NOMO-1 treated with DMSO at 0.1 percent for 48 hours (cell line): ENCODE measurements around the gene TSPAN18.

Experiments
- DNase-seq: peaks from one replicate; lab custom pipeline; 2025; ENCODE audit not compliant: unreplicated experiment; lab: John Stamatoyannopoulos, UW

The TSPAN18 gene

DNA sequence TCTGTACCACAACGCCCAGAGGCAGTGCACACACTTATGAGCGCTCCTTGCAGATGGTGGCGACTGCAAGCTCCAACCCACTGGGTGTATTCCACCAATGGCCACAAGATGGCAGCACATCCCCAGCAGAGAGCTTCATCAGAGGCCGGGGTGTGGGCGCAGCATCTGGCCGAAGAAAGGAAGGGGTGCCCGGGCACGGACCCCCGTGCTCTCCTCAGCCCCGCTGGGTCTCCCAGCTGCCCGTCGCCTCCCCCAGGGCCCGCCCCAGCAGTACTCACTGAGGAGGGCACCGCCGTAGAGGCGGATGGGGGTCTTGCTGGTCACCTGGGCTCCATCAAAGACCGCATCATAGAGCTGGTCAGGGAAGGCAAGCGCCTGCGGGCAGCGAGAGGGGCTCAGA is 209.8 kb downstream of the TSPAN18 start:
- peak; percentile 51 for DNase-seq

DNA sequence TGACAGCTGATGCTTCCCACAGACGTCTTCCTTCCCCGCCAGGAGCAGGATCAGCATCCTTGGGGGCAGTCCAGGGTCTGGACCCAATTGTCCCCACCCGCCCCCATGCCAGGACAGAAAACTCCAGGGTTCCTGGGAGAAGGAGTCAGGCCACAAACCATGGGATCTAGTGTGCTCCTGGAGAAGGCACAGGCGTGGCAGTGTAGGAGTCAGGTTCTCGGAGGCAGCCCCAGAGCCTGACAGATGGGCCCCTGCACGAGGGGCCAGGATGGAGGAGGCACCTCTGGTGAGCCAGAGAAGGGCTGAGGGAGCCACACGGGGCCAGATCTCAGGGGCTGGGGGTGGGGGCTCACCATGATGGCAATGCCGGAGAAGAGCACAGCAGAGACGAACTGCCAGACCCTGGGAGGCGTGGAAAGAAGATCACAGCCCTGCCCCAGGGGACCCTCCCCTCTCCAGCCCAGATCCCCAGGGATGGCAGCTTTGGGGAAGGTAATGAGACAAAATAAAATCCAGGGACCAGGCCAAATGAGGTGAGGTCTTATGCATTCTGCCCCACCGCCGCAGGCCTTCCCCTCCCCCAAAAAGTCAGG is 210.3 kb downstream of the TSPAN18 start:
- no peak for DNase-seq

DNA sequence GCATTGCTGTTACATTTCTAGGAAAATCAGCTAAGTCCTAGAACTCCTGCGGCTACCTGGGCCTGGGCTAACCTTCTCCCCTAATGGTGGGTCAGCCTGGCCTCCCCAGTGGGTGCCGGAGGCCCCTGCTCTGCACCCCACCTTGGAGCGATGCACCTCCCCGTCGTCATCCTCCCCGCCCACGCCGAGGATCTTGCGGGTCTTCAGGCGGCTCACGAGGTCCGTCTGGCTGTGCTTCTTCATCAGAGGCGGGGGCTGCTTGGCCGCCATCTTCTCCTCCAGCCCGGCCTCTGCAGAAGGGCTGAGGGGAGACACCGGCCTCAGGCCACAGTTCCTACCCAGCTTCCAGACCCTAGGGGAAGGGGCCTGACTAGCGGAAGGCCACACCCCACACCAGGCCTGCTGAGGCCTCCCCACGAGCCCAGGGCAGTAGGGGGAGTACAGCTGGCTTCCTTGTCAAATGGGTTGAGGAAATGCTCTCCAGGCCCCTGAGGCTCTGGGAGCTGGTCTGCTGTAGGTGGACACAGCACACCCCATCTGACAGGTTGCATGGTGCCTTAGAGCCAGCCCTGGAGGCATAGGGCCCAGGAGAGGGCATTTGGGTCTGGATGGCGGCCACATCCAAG is 211.4 kb downstream of the TSPAN18 start:
- no peak for DNase-seq

DNA sequence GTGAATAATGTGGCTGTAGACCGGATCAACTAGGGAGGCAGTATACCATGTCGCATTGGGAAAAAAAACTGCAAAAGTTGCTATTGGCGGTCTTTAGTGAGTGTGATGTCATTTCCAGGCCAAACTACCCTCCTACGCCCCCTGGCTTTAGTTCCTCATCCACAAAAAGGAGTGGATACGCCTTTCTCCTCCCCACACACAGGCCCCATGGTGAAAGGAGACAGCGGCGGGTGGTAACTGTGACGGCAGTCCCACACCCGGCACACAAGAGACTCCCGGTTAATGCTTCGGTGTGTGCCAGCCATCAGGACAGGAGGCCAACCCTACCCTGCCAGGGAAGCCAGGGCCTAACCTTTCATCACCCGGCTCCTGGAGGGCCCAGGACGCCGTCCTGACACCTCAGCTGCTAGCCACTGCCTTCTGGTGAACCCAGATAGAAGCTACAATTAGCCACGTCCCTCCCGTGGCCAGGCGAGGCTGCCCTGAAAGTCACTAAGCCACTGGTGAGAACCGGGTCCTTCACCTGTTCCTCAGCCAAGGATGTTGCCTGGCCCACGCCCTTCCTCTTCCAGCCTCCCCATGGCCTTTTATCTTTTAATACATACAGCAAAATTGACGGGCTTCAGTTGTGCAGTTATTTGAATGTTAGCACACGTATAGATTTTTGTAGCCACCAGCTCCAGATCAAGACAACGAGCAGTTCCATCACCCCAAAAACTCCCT is 213.1 kb downstream of the TSPAN18 start:
- DNase-seq = peak; percentile 29

DNA sequence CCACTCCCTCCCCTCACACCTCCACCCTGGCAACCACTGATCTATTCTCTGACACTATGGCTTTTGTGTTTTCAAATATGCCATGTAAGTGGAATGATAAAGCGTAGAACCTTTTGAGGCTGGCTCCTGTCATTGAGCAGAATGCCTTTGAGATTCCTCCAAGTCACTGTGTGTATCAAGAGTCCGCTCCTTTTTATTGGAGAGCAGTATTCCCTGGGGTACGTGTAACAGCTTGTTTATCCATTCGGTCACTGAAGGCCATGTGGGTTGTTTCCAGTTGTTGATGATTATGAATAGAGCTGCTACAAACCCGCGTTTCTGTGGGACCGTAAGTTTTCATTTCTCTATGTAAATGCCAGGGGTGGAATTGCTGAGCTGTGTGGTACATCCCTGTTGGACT is 213.6 kb downstream of the TSPAN18 start:
- no peak for DNase-seq

DNA sequence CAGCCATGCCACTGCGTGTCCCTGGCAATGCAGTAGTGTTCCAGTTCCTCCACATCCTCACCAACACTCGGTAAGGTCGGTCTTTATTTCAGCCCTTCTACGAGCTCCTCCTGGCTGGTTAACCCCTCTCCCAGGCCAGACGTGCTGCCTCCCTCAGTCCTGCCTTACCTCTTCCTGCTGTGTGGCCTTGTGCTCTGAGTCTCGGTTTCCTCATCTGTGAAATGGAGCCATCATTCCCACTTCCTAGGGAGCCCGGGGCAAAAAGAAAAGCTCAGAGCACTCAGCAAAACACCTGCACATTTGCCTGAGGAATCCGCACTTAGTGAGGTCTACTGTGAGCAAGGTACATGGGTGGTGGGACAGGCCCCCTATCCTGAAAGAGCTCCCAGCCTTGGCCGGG is 214.1 kb downstream of the TSPAN18 start:
- DNase-seq = no peak

DNA sequence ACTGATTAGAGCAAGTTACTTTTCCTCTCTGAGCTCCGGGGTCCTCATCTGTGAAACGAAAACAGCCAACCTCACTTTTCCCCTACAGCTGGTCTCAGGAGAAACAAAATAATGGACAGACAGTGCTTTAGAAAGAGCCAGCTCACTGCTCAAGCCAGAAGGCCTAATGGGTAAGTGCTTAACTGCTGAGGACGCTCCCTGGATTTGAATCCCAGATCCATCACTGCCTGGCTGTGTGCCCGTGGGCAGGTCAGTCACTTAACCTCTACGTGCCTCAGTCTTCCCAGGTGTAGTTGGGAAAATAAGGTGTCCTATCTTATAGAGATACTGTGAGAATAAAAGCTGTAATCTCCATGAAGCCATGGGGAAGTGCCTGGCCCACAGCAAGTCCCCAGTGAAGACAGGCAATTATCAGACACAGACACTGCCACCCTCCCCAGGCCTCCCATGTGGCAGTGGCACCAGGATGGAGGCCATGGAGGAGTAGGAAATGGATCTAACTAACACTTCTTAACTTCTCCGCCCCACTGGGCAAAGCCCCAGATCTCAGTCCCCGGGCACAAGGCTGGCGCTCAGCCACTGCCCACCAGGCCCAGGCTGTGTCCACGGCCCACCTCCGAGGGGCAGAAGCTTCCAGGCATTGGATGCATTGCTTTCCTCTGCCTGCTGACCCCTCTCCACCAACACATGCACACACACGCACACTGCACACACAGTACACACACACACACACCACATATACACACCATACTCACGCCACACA is 214.7 kb downstream of the TSPAN18 start:
- DNase-seq = no peak

DNA sequence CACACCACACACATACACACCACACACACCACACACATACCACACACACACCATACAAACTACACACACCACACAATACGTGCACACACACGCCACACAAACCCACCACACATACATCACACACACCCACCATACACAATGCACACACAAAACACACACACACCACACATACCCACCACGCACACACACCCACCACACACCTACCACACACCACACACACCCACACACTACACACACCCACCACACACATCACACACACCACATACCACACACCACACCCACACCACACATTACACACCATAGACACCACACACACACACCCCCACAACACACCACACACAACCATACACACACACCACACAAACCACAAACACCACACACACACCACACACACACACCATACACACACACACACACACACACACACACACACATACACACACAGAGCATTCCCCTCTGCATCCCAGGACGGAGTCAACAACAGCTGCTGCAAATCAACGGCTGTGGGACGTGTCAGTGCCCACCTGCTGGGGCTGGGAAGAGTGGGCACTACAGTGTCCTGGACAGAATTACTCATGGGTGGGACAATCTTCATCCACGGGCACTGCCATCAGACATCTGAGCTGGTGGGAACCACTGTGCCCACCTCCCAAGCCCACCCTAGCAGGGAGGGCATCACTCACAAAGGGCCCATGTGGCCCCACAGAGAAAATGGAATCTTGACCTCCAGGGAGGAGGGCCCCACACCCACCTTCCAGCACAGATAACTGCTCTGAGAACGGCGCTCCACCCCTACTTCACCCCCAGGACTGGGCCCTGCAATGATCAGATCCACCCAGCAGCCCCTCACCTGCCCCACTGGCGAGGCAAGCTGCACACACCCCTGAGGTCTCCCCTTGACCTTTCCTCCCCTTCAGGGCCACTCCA is 215.5 kb downstream of the TSPAN18 start:
- no peak for DNase-seq

DNA sequence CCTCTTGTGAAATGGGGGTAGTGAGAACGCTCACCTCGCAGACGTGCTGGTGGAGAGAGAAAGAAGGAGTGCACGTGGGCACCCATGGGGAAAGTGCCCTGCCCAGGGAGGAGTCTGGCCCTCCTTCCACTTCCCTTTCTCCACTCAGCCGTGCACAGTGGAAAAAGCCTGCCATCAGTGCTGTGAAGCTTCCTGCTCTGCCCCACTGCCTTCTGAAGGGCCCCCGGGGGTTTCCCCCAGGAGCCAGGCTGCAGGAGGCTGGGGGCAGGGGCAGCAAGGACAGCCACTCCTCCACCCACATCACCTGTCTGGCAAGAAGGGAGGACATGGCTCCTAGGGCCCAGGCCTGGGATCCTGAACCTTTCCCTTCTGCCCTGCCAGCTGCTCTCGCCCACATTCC is 216.4 kb downstream of the TSPAN18 start:
- peak; percentile 61 for DNase-seq

DNA sequence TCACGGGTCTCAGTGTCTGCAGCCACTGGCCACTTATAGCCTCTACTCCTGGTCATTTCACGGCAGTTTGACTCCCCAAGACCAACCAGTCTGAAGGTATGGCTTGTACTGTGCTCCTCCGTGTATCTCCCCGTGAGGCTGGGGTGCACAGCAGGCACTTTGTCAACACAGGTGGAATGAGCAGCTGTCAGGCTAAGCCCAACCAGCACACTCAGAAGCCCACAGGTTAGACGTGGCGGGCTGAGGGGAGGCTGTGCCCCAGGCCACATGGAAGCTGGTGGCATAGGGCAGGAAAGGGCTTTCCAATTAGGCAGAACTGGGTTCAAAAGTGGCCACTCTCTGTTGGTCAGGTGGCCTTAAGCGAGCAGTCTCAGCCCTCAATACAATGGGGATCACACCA is 216.9 kb downstream of the TSPAN18 start:
- no peak for DNase-seq

DNA sequence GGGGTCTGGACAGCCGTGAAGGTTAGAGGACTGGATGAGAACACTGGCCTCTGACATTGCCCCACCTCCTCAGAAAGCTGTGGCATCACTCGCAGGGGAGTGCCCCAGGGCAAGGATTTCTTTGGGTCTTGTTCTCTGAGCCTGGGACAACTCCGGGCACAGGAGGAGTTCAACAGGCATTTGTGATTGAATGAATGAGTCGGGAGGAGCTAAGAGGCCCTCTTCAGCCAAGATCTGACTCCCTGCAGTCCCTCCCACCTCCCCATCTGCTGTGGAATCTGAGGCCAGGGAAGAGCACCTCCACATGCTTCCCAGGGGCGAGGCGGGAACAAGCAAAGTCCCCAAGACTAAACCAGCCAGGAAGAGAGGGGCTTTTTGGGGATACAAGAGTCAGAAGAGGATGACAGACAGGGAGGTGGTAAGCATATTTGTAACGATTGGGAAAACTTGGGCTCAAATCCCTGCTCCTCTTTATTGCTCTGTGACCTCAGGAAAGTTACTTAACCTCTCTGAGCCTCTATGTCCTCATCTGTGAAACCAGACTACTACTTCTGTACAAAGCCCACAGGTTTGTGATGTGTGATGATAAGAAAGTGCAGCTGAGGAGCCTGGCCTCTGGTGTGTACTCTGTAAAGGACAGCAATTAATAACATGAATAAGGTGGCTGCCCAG is 217.6 kb downstream of the TSPAN18 start:
- no peak for DNase-seq

DNA sequence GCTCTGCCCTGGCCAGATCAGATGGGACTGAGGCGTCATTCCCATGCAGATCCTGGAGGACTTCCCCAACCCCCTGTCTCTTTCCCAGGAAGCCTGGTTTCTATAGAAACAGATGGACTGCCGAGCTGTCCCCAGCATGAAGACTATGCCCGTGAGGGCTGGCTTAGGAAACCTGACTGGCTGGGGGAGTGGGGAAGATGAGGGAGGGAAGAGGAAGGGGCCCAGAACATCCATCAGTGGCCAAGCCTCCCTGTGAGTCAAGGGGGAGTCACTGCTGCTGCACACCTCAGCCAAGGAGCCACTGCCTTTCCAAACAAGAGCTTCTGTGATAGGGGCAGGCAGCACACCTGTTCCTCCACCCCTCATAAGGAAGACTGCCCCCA is 218.1 kb downstream of the TSPAN18 start:
- no peak for DNase-seq

DNA sequence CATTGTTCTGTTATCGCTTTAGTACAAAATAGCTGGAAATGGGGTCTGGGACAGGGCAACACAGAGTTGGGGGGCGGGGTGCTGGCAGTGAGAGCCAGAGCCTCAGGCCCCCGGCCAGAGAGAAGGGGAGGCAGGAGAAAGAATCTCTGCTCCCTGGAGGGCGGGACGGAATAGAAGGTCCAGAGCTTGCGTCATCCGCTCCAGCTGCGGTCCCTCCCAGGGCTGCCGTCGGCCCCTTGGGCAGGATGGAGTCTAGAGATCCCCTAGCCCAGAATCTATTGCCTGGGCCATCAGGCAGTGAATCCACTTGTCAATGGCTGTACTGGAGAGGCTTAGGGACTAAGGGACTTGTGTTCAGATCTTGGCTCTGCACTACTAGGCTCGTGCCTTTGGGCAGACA is 218.9 kb downstream of the TSPAN18 start:
- no peak for DNase-seq

DNA sequence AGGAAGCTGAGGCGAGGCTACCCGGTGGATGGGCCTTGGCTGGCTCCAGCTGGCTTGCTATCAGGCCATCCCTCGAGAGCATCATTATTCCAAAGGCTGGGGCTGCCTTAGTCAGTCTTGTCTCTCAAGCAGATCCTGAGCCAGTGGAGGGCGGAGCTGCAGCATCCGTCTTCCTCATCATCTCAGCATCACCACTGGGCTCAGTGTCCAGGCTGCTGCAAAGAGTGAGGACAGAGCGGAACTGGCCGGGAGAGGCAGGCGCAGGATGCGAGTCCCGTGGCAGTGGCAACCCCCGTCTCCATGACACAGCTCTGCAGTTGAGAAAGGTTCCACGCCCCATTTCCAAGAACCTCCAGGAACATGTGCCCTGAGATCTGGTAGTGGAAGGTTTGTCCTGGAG is 219.5 kb downstream of the TSPAN18 start:
- DNase-seq = no peak

DNA sequence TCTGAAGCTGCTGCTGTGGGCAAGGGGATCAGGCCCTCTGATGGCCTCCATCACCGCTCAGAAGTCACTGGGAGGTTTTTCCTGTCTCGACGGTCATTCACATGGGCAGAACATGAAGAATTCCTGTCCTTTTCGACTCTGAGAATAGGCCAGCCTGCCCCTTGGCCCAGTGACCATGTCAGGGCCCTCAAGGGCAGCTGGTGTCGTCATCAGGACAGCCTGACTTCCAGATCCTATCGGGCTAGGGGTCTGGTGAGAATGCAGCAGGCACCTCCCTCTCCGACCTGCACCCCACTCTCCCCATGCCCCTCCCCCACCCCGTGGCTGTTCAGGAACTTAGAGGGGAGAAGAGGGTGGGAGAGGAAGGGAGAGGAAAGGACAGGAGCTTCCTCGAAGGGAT is 220.4 kb downstream of the TSPAN18 start:
- DNase-seq = no peak

DNA sequence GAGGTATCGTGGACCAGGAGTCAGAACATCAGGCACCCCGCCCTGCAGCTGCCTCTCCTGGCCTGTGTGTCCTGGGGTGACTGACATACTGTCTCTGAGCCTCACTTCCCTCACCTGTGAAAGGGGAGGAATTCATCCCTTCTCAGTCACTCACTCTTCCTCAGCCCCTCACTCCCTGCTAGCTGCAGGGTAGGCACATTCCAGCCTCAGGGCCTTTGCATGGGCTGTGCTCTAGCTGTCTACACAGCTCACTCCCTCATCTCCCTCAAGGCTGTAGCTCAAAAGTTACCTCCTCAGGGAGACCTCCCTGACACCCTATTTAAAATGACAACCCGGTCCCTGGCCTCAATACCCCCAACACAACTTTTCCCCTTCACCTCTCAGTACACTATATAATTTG is 221.4 kb downstream of the TSPAN18 start:
- DNase-seq = no peak

DNA sequence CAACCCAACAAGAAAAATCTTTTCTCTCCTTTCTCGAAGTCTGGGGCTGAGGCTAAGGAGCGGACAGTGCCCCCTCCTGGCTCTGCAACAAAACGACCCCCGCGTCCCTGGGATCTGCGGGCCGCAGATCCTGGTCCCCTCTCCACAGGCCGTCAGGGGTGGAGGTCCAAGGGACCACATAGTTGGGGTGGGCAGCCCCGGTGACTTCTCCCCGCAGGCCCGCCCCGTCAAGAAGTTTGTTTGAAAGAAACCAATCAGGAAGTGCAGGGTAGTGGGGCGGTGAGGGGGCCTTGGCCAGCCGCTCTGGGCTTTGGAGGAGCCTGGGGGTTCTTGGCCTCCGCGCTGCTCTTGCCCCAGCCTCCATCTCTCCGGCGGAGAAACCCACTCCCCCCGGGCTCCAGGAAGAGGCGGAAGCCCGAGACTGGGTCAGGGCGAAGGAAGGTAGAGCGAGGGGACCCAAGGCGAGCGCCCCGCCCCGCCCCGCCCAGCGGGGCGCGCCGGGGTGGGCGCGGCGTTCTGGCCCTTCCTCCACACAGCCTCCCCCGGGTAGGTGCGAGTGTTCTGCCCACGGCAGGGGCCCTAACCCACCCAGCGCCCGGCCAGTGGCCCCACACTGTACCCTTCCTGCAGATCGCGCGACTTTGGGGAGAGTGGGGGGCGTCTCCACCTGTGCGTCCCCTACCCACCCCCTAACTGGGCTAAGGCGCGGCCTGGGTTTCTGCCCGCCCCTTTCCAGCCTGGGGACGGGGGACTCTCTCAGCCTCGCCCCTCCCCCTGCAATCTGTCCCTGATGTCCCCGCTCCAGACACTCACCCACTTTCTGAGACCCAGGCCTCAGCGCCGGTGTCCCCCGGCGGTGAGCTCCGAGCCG is 222.6 kb downstream of the TSPAN18 start:
- peak; percentile 47 for DNase-seq

DNA sequence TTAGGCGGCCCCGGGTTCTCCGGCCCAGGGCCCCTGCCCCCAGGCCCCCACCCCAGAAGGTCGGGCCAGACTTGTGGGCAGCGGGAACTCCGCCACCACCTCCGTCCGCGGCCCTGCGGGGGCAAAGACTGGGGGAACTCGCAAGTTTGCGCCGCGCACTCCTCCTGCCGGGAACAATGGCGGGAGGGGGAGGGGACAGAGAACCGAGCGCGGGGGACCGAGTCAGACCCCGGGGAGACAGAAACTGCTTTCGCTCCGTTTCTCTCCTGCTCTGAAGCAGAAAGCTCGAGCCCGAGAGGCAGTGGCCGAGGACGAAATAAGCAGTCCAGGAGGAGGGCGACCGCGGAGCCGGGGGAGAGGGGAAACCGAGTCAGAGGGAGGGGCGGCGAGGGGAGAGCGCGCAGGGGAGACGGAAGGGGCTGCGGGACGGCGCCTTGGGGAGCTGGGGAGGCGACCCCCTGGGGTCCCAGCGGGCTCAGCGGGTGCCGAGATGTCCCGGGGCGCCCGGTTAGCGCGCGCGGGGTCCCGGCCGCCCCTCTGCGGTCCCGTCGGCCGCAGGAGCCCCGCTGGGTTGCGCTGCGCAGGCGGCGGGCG is 223.4 kb downstream of the TSPAN18 start:
- no peak for DNase-seq
